RWPE1 (cell line): ENCODE data around the gene KRT83.
A peak's percentile ranks its signal among the peaks of the same experiment; 100 is the strongest.
"Not testable (repeated sequence)": the region's sequence is repeated elsewhere in the genome, so short reads cannot be mapped to it uniquely, and the experiment has no call there.

Experiments
- CTCF ChIA-PET: fragments of 350-600 bp; sonication (Branson Sonifier 250); formaldehyde crosslinking; extraction: SDS; loops from one replicate; lab custom pipeline; 2021; lab: Yijun Ruan, JAX
- POLR2A ChIA-PET: fragments of 400-600 bp; formaldehyde crosslinking; extraction: SDS; loops from one replicate; lab custom pipeline; 2020; ENCODE audit warnings: antibody characterized with exemption; ENCODE audit not compliant: low non-redundant PET; lab: Yijun Ruan, JAX
- DNase-seq: peaks from one replicate; pipeline ENCODE4 v3.0.0; 2012; ENCODE audit warnings: low spot score
- H3K27ac ChIP-seq: fragments of 450-650 bp; 2 replicates; pipeline ENCODE4 v1.5.1; 2017
- TF ChIP-seq, protein P1 (sequence below): fragments of 450-650 bp; conservative IDR thresholded peaks from 2 replicates; pipeline ENCODE4 v1.5.1; 2017; ENCODE audit warnings: low read depth, mild to moderate bottlenecking

KRT83 gene

DNA sequence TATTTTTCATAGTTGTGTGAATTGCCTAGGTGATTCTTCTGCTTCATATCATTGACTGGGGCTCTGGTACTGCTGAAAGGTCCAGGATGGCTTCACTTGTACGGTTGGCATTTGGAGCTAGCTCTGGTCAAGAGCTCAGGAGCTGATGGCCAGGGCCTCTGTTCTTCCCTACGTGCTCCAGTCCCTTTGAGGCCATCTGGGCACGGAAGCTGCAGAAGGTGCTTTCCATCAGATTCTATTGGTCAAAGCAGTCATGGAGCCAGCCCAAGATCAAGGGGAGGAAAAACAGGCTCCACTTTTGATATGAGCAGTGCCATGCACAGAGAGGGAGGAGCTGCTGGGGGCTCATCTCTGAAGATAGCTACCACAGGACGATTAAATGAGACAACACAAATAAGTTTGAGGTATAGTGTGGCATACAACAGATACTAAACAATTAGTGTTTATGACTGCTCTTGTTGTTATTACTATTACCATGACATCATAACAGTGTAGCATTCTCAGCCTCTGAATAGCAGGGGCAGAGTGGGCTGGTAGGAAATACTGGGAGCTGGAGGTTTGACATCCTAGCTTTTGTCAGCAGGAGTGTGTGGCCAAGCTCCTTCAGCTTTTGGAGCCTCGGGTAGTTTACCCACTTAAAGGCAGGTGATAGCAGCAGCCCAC lies 10.4 kb downstream of the KRT83 start:
- no peak overlapping the region for H3K27ac ChIP-seq
- DNase-seq: no peak
- ChIA-PET POLR2A (no interaction called here), CTCF (interaction anchor here (0.9 to 1.3 kb wide), 2 partner anchors 17 kb away, joined by 4 to 5 read pairs; no protein-coding TSS in a partner anchor)
- TF ChIP-seq, protein P1, sequence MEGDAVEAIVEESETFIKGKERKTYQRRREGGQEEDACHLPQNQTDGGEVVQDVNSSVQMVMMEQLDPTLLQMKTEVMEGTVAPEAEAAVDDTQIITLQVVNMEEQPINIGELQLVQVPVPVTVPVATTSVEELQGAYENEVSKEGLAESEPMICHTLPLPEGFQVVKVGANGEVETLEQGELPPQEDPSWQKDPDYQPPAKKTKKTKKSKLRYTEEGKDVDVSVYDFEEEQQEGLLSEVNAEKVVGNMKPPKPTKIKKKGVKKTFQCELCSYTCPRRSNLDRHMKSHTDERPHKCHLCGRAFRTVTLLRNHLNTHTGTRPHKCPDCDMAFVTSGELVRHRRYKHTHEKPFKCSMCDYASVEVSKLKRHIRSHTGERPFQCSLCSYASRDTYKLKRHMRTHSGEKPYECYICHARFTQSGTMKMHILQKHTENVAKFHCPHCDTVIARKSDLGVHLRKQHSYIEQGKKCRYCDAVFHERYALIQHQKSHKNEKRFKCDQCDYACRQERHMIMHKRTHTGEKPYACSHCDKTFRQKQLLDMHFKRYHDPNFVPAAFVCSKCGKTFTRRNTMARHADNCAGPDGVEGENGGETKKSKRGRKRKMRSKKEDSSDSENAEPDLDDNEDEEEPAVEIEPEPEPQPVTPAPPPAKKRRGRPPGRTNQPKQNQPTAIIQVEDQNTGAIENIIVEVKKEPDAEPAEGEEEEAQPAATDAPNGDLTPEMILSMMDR: no peak

DNA sequence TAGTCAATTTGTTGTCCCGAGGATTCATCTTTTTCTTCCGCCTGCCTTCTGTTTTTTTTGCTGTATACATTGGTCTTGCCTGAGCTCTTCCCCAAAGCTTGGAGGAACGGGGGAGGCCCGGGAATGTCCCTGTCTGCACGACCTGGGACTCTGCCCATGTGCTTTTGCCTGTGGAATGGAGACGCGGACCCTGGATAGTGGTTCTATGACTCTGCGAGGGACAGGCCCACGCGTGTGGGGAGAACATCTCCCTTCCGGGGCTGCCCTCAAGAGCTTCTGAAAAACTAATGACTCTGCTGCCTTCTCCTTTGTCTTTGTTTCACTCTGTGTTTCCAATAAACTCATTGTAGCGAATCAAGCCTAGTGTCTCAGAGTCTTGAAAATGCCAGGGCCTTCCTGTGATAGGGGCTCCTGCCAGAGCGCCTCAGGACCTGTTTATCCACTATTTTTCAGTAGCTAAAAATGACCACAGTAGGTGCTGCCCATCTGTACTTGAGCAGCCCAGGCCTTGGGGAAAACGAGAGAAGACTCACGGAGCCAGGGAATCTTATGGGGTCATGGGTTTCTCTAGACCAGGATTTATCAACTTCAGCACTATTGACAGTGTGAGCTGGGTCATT lies 12.3 kb downstream of the KRT83 start:
- H3K27ac ChIP-seq: peak overlapping the region; percentile 28
- POLR2A ChIA-PET: interaction anchor here (1.0 kb wide), 1 partner anchor 65 kb away, joined by 3 read pairs; no protein-coding TSS in a partner anchor
- TF ChIP-seq, protein P1: 0 out of 2 replicates have a peak, but pooled peaks have one; percentile 2
- CTCF ChIA-PET: interaction anchor here (0.6 to 1.7 kb wide), 5 partner anchors 10 to 164 kb away, joined by 3 to 7 read pairs (median 4); no protein-coding TSS in a partner anchor
- no peak for DNase-seq

DNA sequence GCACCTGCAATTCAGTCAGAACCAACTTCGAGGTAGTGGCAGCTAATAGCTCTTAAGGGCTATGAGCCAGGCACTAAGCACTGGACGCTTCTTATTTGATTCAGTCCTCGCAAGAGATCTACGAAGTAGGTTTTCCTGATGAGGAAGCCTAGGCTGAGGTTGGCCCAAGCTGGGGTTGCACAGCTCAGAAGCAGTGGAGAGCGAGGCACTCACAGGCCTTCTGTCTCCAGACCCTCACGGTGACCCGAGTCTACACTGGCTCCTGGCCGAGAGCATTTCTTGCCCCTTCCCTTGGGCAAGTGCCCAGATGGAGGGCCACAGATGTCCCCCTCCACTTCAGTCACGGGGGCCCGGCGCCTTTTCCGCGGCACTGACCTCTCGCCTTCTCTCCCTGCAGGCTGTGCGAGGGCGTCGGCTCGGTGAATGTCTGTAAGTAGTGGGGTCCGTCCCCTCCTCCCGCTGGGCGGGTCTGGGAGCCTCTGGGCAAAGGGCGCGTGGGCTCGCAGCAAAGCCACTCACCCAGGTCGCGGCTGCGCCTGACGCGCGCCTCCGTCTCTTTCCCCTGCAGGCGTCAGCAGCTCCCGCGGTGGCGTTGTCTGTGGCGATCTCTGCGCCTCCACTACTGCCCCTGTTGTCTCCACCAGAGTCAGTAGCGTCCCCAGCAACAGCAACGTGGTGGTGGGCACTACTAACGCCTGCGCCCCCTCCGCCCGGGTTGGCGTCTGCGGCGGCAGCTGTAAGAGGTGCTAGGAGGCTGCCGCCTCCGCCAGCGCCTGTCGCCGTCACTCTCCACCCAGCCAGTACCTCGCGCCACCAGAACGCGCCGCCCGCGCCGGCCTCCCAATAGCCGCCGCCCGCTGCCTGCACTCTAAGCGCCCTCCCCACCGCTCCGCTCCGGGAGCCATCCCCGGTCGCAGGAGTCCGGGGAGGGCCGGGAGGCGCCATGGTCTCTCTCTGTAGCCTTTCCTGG lies 13.1 kb downstream of the KRT83 start:
- POLR2A ChIA-PET: interaction anchor here (1.0 kb wide), 1 partner anchor 65 kb away, joined by 3 read pairs; no protein-coding TSS in a partner anchor
- peak; percentile 38 for DNase-seq
- H3K27ac ChIP-seq: peak overlapping the region; percentile 28

DNA sequence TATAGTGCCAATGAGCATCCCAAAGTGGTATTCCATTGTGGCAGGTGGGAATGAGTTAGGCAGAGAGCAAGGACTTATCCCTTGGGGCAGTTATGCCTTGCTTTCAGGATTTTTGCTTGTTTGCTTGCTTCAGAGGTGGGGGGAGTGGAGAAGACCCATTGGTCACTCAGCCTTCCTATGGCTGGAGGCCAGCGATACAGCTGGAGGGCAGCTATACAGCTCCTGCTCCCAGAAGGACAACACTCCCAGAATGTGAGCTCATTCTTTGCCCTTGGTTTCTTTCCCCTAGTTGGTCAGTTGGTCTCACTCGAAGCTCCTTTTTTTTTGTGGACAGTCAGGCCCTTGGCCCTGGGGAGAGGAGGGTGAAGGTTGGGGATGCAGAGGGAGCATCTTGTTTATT lies 14.5 kb downstream of the KRT83 start:
- POLR2A ChIA-PET: no interaction called here
- no peak for DNase-seq
- TF ChIP-seq, protein P1: no peak
- CTCF ChIA-PET: interaction anchor here (0.6 to 1.7 kb wide), 6 partner anchors 9 to 322 kb away, joined by 3 to 5 read pairs (median 3); no protein-coding TSS in a partner anchor
- no peak overlapping the region for H3K27ac ChIP-seq

More for the DNA sequence above, 13.1 kb downstream of the KRT83 start:
- CTCF ChIA-PET: interaction anchor here (0.6 to 1.7 kb wide), 9 partner anchors 11 to 163 kb away, joined by 3 to 7 read pairs (median 4); no protein-coding TSS in a partner anchor
- TF ChIP-seq, protein P1: peak; percentile 35

DNA sequence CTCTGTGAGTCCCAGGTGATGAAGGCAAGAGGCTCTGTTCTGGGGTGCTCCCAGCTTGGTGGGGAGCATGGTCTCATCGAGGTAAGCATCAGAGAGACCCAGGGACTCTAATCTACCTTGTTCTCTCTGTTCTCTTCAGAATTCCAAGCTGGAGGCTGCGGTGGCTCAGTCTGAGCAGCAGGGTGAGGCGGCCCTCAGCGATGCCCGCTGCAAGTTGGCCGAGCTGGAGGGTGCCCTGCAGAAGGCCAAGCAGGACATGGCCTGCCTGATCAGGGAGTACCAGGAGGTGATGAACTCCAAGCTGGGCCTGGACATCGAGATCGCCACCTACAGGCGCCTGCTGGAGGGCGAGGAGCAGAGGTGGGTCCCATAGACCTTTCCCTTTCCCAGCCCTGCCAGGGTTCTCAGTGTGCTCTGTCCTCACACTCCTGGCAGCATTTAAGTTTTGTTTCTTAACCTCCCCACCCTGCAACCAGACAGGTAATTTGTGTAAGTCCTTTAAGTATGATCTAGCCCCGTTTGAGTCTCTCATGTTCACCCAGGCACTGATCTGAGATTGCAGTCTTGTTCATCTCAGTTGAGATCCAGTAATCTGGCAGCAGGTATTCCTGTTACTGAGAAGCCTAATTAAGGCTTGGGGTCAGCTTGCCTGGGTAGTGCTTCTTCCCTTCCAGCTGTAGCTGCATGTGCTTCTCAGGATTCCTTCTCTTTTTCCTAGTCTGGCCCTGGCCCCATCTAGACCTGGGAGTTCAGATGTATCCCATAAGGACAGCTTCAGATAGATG lies 15.1 kb downstream of the KRT83 start:
- POLR2A ChIA-PET: no interaction called here
- CTCF ChIA-PET: interaction anchor here (0.6 to 1.7 kb wide), 5 partner anchors 9 to 323 kb away, joined by 3 to 5 read pairs (median 3); no protein-coding TSS in a partner anchor
- no peak overlapping the region for H3K27ac ChIP-seq
- TF ChIP-seq, protein P1: no peak
- no peak for DNase-seq

DNA sequence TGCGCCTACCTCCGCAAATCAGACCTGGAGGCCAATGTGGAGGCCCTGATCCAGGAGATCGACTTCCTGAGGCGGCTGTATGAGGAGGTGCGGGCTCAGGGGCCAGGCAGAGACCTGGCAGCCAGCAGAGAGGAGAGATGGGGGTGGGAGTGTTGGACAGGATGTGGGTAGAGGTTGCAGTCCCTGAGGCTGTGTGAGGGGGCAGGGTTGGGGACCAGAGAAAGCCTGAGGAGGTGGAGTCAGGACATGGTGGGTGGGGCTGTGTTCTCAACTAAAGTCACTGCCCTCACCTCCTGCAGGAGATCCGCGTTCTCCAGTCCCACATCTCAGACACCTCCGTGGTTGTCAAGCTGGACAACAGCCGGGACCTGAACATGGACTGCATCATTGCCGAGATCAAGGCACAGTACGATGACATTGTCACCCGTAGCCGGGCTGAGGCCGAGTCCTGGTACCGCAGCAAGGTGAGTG lies 16.2 kb downstream of the KRT83 start:
- CTCF ChIA-PET, POLR2A ChIA-PET, H3K27ac ChIP-seq, DNase-seq: not testable (repeated sequence)

DNA sequence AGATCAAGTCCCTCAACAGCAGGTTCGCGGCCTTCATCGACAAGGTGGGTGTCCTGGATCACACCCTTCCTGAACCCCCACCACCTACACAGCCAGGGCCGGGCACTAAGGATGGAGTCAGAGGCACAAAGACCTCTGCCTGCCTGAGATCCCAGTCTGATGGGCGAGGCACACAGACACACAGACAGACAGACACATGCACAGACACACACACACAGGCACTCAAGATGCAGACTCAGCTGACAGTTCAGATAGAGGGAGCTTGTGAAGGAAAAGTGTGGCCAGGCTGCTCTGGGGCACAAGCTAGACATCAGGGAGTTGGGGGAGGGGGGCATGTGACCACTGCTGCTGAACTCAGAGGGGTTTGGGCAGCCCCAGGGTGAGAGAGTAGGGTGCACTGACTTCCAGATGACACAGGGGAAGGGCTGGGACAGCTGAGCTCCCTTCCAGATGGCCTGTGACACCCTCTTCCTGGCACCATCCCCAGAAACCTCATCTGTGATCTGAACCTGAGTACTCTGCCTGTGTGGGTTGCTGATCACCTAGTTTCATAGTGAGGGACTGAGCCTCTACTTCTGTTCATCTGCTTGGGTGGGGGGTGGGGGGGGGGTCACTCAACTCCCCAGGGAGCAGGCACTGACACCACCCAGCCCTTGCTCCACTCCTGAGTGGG lies 18.8 kb downstream of the KRT83 start:
- H3K27ac ChIP-seq, POLR2A ChIA-PET, DNase-seq, CTCF ChIA-PET: not testable (repeated sequence)

DNA sequence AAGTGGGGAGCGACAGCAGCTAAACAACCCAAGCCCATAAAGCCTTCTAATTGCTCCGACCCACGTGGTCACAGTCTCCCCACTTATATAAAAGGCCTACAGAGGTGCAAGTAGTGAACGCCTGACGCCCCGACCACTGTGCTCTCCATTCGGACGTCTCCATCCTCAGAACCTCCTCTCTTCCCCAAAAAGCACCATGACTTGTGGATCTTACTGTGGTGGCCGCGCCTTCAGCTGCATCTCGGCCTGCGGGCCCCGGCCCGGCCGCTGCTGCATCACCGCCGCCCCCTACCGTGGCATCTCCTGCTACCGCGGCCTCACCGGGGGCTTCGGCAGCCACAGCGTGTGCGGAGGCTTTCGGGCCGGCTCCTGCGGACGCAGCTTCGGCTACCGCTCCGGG lies 19.5 kb downstream of the KRT83 start:
- H3K27ac ChIP-seq, CTCF ChIA-PET, DNase-seq, POLR2A ChIA-PET: not testable (repeated sequence)
